ENCODE data around the gene CDC42BPA. TPM values are rescaled to one million over a fixed set of nuclear protein-coding genes. Genes with fewer than 3 reads are reported as not detected.
"Not testable (repeated sequence)": the region's sequence is repeated elsewhere in the genome, so short reads cannot be mapped to it uniquely, and the experiment has no call there.

Gene CDC42BPA
- total RNA-seq, 1 experiment from 2014 or later: 11.8 TPM

DNA sequence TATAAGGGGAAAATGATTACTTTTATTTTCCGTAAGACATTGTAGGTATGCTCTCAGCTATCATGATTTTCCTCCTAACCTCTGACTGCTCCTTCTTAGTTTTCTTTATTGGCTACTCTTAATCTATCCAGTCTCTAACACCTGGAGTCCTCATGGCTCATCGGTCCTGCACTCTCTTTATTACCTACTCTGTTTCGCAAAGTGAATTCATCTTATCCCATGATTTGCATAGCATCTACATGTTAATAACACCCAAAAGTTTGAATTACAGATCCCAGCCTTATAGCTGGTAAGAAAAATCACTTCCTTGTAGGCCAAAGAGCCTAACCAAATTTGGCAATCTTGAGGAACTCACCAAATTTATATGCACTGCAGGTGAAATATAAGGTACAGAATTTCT is 136.3 kb downstream of the CDC42BPA start:
- no peak for DNase-seq (ENCODE audit: low read depth)
- in situ Hi-C loops (cut with HindIII; ENCODE audit: low pct_unique_long_range_greater_than_20kb, low sequenced_read_pairs): no loop called here

DNA sequence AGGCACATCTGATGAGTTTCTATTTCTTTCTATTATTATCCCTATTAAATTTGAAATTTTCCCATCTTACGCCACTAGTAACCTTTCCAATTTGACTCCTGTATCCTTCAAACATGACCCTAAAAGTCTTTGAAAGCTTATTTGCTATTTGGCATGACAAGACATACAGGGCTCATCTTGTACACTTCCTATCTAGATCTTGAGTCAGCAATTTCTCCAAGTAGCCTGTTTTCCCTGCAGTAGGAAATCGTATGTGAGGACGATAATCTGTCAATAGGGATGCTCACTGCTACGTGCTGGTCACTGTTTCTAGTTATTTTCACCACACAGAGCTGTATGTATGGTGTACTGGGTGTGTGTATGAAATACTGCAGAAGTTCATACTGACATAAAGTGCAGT is 142.7 kb downstream of the CDC42BPA start:
- in situ Hi-C loops (cut with HindIII; ENCODE audit: low pct_unique_long_range_greater_than_20kb, low sequenced_read_pairs): no loop called here
- no peak for DNase-seq (ENCODE audit: low read depth)

DNA sequence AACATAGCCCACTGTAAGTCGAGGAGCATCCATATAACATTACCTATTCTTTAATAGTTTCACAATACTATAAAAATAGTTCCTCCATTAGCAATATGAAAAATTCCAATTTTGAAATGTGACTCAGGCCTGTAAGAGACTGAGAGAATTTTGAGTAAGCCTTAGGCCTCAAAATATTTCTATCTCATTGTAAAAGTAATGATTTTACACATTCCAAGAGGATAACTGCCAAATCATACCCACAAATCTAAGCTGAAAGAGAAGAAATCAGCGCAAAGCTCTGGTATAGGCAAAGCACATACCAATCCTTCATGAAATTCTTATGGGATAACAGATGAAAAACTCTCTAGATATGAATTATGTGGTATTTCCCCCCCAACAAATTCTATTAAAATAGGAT is 144.1 kb downstream of the CDC42BPA start:
- in situ Hi-C loops (cut with HindIII; ENCODE audit: low pct_unique_long_range_greater_than_20kb, low sequenced_read_pairs): no loop called here
- no peak for DNase-seq (ENCODE audit: low read depth)

DNA sequence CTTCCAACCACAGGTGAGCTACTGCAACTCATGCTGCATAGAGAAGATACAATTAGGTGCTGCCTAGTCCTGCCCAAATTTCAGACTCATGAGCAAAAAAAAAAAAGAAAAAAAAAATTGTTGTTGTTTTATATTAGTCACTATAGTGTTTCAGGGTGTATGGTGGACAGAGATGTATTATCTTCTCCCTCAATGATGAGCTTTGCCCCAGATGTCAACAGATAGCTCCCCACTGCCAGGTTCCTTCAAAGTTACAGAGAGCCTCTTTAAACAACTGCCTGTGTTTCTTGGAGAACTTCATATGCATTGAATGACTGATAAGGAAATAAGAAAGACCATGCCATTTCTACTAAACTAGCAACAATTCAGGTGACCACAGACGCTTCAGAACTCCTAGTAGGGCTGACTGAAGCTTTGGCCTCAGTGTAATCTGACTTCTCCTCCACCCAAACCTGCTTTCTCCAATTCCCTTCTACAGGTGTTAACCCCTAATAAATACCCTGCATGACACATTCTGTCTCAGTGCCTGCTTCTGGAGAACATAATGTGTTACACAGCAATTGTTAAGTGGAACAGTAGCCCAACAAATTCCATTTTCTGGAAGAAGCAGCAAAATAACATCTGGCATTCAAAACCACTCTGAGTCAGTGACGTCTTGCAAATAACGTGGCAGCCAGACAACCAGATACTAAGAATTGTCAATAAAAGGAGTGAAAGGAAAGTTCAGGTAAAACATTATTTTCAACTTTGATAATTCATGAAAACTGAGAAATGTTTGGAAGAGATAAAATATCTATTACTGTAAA is 147.7 kb downstream of the CDC42BPA start:
- in situ Hi-C loops (cut with HindIII; ENCODE audit: low pct_unique_long_range_greater_than_20kb, low sequenced_read_pairs): no loop called here
- no peak for DNase-seq (ENCODE audit: low read depth)

DNA sequence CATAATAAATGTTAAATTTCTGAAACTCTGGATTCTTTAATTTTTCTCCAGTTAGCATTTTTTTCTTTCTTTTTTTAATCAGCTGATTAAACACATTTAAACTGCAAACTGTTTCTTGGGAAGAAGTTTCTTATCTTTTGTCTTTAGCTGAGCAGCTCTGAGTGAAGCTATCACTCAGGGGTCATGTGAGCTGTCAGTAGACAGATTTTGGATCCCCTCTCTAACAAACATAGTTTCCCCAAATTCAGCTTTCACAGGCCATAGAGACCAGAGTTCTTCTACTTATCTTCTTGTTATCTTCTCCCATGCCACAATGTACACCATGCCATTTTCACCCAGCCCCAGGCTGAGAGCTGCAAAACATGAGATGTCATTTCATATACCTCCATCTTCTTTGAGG is 148.9 kb downstream of the CDC42BPA start:
- in situ Hi-C loops (cut with HindIII; ENCODE audit: low pct_unique_long_range_greater_than_20kb, low sequenced_read_pairs): no loop called here
- DNase-seq (ENCODE audit: low read depth): no peak

DNA sequence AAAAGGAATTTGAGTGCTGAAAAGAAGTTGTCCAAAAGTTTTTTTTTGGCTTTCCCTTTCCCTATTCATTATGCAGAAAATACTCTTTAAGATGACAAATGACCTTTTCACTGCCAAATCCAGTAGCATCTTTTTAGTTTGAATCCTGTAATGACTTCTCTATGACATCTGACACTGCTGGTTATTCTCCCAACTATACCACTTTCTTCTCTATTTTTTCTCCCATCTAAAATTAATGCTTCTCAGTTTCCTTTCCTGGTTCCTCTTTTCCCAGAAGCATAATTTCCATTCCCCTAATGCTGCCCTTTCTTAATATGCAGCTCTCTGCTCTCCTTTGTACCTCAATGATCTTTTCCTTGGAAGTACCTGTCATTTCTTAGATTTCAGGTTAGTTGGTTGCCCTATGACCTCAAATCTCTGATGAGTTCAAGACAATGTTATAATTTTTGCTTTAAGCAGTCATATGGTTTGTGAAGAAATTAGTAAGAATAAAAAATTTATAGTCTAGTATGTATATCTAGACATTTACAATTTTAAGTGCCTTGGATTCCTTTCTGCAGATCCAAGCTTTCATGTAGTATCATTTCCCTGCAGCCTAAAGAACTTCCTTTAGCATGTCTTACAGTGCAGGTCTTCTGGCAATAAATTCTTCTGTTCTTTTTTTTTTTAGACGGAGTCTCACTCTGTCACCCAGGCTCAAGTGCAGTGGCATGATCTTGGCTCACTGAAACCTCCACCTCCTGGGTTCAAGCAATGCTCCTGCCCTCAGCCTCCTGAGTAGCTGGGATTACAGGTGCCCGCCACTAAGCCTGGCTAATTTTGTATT is 150.8 kb downstream of the CDC42BPA start:
- in situ Hi-C loops (cut with HindIII; ENCODE audit: low pct_unique_long_range_greater_than_20kb, low sequenced_read_pairs): no loop called here
- DNase-seq (ENCODE audit: low read depth): no peak

DNA sequence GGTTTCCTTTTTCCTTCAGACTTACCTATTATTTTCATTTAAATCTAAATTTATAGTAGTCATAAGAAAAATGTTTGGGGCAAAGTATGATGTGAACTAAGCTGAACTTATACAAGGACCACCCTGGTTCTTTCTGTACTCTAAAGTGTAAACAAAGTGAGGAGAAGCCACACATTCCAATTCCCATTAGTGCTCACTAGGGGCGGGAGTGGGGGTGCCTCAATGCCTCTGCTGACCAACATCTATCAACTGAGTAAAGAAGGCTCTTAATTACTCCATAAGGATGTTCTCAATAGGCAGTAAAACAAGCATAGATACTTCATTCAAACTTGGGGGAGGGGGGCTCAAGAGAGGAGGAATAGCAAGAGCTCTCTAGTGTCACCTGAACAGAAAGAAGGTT is 151.7 kb downstream of the CDC42BPA start:
- in situ Hi-C loops (cut with HindIII; ENCODE audit: low pct_unique_long_range_greater_than_20kb, low sequenced_read_pairs): no loop called here

DNA sequence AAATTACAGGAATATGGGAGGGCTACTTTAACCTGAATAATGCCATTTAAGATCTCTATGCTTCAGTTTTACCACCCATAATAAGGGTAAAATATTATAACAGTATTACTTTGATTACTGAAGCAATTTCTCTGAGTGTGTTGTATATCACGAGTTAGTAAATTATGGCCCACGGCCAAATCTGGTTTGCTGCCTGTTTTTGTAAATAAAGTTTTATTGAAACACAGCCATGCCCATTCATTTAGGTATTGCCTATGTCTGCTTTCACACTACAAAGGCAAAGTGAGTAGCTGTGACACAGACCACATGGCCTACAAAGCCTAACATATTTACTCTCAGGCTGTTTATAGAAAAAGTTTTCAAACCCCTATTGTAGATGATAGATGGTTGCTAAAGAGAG is 156.8 kb downstream of the CDC42BPA start:
- in situ Hi-C loops (cut with HindIII; ENCODE audit: low pct_unique_long_range_greater_than_20kb, low sequenced_read_pairs): no loop called here
- DNase-seq (ENCODE audit: low read depth): no peak

More for the DNA sequence above, 151.7 kb downstream of the CDC42BPA start:
- DNase-seq (ENCODE audit: low read depth): no peak

- in situ Hi-C loops (cut with HindIII; ENCODE audit: low pct_unique_long_range_greater_than_20kb, low sequenced_read_pairs): no loop called here
Observed at GRCh38 chr1:227156520-227156919, 161.8 kb downstream of the CDC42BPA start.

GRCh38 chr1:227155688-227156087 is 162.6 kb downstream of the CDC42BPA start:
- in situ Hi-C loops (cut with HindIII; ENCODE audit: low pct_unique_long_range_greater_than_20kb, low sequenced_read_pairs): no loop called here
- DNase-seq (ENCODE audit: low read depth): no peak

More at GRCh38 chr1:227156520-227156919, 161.8 kb downstream of the CDC42BPA start:
- DNase-seq (ENCODE audit: low read depth): no peak

GRCh38 chr1:227155004-227155403 is 163.3 kb downstream of the CDC42BPA start:
- in situ Hi-C loops (cut with HindIII; ENCODE audit: low pct_unique_long_range_greater_than_20kb, low sequenced_read_pairs): no loop called here
- no peak for DNase-seq (ENCODE audit: low read depth)

- in situ Hi-C loops (cut with HindIII; ENCODE audit: low pct_unique_long_range_greater_than_20kb, low sequenced_read_pairs): no loop called here
- no peak for DNase-seq (ENCODE audit: low read depth)
Observed at GRCh38 chr1:227152525-227152924, 165.8 kb downstream of the CDC42BPA start.

GRCh38 chr1:227140376-227140775 is 177.9 kb downstream of the CDC42BPA start:
- DNase-seq (ENCODE audit: low read depth): no peak
- in situ Hi-C loops (cut with HindIII; ENCODE audit: low pct_unique_long_range_greater_than_20kb, low sequenced_read_pairs): no loop called here

DNA sequence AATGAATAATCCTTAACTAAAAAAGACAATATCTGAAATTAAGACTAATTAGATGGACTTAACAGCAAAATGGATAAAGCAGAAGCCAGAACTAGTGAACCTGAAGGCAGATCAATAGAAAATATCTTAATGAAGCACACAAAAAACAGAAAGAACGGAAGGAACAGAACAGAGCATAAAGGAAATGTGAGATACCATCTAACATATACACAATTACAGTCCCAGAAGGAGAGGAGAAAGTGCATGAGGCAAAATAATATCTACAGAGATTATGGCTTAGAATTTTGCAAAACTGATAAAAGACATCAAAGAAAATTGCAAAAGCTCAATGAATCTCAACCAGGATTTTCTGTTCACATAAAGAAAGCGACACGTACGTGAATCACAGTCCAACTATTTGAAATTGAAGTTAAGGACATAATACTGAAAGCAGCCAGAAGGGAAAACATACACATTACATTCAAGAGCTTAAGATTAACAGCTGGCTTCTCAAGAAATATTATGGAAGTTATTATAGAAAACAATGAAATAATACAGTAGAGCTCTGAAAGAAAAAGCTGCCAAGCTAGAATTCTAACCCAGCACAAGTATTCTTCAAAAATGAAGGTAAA is 182.0 kb downstream of the CDC42BPA start:
- DNase-seq (ENCODE audit: low read depth): no peak
- in situ Hi-C loops (cut with HindIII; ENCODE audit: low pct_unique_long_range_greater_than_20kb, low sequenced_read_pairs): no loop called here

- DNase-seq (ENCODE audit: low read depth): no peak
- in situ Hi-C loops (cut with HindIII; ENCODE audit: low pct_unique_long_range_greater_than_20kb, low sequenced_read_pairs): no loop called here
Observed at GRCh38 chr1:227134686-227135314, 183.5 kb downstream of the CDC42BPA start.

GRCh38 chr1:227132695-227133094 is 185.6 kb downstream of the CDC42BPA start:
- in situ Hi-C loops (cut with HindIII; ENCODE audit: low pct_unique_long_range_greater_than_20kb, low sequenced_read_pairs); DNase-seq (ENCODE audit: low read depth): not testable (repeated sequence)

- peak; percentile 10 for DNase-seq (ENCODE audit: low read depth)
- in situ Hi-C loops (cut with HindIII; ENCODE audit: low pct_unique_long_range_greater_than_20kb, low sequenced_read_pairs): no loop called here
Observed at GRCh38 chr1:227131193-227131592, 187.1 kb downstream of the CDC42BPA start.

GRCh38 chr1:227127891-227128290 is 190.4 kb downstream of the CDC42BPA start:
- DNase-seq (ENCODE audit: low read depth): no peak
- in situ Hi-C loops (cut with HindIII; ENCODE audit: low pct_unique_long_range_greater_than_20kb, low sequenced_read_pairs): no loop called here
